ENCODE data around the gene QSOX1.
"Not testable (repeated sequence)": the region's sequence is repeated elsewhere in the genome, so short reads cannot be mapped to it uniquely, and the experiment has no call there.

Gene QSOX1

GRCh38 chr1:180193141-180194047, 38.7 kb downstream of the QSOX1 start:
- DNase-seq, result no peak

GRCh38 chr1:180194048-180194425, 39.4 kb downstream of the QSOX1 start:
- DNase-seq, result no peak

- DNase-seq, result no peak
These were observed 40.0 kb downstream of the QSOX1 start for GRCh38 chr1:180194546-180195207.

GRCh38 chr1:180195401-180195800, 40.7 kb downstream of the QSOX1 start:
- DNase-seq, result no peak

DNA sequence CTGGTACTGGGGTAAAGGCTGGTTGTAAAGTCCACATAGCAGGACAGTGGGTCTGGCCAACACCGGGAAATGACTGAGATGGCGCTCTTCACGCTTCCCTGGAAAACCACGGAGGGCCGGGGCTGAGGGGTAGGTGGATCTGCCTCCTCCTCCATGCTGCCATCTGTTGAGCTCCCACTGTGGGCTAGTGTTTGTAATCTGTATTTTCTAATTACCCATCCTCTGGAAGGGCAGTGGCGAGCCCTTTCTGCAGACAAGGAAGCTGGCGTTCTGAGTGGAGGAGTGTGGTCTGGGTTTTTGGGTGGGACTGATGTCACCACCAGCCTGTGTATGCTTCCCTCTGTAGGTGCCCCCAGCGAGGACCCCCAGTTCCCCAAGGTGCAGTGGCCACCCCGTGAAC, 41.2 kb downstream of the QSOX1 start:
- DNase-seq, result no peak

DNA sequence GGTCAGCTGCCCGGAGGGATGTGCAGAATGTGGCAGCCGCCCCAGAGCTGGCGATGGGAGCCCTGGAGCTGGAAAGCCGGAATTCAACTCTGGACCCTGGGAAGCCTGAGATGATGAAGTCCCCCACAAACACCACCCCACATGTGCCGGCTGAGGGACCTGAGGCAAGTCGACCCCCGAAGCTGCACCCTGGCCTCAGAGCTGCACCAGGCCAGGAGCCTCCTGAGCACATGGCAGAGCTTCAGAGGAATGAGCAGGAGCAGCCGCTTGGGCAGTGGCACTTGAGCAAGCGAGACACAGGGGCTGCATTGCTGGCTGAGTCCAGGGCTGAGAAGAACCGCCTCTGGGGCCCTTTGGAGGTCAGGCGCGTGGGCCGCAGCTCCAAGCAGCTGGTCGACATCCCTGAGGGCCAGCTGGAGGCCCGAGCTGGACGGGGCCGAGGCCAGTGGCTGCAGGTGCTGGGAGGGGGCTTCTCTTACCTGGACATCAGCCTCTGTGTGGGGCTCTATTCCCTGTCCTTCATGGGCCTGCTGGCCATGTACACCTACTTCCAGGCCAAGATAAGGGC, 41.9 kb downstream of the QSOX1 start:
- no peak for DNase-seq

- no peak for DNase-seq
These were observed 42.6 kb downstream of the QSOX1 start for GRCh38 chr1:180197231-180197630.

DNA sequence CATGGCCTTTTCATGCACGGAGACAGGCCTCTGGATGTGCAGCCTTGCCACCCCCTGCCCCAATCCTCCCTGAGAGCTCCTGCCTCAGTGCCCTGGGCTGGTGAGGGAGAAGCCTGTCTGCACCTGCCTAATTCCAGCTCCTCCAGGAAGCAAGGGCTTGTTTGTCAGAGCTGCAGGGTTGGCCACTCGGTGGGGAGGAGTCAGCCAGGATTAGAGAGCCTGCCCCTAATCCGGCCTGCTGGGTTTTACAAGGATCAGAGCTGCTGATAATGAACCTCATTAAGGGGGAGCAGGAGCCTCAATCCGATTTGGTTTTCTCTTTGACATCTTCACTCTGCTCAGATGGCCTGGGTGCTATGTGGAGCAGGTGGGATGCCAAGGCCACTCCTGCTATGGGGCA, 43.5 kb downstream of the QSOX1 start:
- no peak for DNase-seq

DNA sequence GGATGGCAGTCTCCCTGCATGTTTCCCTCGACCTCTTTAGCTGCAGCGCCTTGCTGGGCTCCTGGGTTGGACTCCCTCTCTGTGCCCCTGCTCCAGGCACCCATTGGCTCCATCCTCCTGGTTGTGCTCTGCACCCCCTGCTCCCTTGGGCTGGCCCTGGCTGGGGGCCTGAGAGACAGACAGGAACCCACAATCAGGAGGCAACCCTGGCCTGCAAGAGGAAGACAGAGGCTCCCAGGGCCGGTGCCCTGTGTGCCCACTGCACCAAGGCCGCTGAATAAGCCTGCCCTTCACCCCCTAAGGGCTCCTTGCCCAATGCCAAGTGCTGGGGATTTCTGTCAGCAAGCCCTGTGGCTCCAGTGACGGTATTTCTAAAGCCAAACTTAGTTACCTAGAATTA, 43.9 kb downstream of the QSOX1 start:
- no peak for DNase-seq

GRCh38 chr1:180199018-180199417, 44.3 kb downstream of the QSOX1 start:
- DNase-seq, result no peak

DNA sequence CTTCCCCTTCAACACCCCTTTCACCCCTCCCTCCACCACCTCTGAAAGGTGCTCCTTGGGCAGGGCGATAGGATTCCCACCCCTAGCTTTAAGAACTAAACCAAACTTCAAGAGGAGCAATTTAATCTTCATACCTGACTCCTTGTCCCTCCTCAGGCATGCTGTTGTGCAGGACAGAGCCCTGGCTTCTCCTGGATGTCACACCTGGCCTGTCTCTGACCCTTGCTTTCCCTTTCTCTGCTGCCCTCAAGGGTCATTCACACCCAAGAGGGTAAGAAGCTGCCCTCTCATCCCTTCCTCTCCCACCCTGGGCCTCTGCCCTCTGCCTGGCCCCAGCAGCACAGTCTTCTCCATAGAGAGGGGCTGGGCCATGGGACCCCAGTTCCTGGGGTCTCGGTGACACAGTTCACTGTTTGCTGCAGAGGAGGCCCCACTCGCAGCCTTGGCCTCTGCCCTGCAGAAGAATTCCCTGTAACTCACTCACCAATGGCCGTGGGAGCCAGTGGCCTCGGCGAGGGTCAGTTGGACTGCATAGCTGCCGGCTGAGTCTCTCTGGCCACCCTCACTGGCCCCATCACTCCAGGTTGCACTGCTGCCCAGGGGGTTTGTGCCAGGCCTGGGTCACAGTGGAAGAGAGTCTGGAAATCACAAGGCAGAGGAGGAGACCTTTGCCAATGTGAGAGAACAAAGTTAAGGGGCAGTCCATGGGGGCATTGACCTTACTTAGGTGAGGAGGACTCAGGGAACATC, 47.0 kb downstream of the QSOX1 start:
- no peak for DNase-seq

GRCh38 chr1:180202588-180202987, 47.9 kb downstream of the QSOX1 start:
- DNase-seq, result not testable (repeated sequence)

- no peak for DNase-seq
These were observed 49.6 kb downstream of the QSOX1 start for GRCh38 chr1:180204231-180204630.

DNA sequence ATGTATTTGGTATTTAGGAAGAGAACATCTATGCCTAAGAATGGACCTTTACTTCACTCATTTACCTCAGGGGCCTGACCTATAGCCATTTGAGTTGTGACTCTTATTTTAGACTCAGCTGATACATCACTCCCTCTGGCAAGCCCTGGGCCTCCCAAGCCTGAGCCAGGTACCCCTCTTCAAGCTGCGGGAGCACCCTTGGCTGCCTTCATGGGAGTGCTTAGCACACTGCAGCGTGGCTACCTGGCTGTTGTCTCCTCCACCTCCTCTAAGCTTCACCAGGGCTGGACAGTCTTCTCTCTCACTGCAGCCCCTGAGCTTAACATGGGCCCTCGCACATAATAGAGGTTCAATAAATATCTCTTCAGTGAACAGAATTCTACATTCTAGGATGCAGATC, 51.9 kb downstream of the QSOX1 start:
- no peak for DNase-seq

DNA sequence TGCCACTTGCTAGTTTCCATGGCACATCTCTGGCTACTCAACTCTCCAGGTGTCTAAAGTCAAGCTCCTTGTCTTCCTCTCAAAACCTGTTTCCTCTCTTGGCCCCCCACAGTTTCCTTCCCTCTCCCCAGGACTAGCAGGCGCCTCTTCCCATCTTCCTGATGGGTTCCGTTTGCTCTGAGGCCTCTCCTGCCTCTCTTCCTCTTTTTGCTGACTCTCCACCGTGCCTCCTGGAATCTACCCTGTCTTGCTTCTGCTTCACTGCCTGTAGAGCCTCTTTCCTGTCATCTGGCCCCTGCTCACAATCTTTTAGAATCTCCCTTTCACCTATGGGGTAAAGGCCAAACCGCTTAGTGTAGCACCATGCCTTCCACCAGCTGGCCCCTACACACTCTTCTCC, 53.6 kb downstream of the QSOX1 start:
- DNase-seq, result no peak

GRCh38 chr1:180210008-180210620, 55.4 kb downstream of the QSOX1 start:
- DNase-seq, result no peak

- no peak for DNase-seq
These were observed 56.6 kb downstream of the QSOX1 start for GRCh38 chr1:180211156-180211859.

- no peak for DNase-seq
These were observed 57.2 kb downstream of the QSOX1 start for GRCh38 chr1:180211860-180212229.

DNA sequence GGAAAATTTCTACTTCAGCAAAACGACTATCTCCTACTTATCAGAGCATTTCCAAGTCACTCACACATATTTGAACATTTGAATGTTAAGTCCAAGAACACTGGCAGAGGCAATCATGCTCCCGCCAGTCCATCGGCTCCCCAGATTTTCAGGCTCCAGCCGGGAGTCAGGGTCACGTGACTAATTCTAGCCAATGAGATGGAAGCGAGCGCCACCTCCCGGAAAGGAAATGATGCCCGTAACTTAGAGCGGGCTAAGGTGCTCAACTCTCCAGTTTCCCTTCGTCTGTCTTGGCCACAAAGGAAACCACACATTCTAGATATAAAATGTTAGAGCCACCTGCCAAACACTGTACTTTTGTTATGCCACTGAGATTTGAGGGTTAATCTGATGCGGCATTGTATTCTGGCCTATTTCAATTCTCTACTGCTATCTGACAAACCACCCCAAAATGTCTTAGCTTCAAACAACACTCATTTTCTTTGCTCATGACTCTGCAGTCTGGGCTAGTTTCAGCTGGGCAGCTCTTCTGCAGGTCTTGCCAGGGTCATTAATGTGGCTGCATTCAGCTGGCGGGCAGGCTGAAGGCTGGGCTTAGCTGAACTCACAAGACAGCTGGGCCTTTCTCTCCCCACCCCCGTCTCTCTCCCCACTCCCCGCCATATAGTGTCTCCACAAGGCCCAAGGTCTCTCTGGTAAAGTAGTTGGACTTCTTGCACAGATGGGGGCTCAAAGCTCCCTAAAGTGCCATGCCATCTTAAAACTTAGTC, 58.9 kb downstream of the QSOX1 start:
- peak; percentile 32 for DNase-seq

DNA sequence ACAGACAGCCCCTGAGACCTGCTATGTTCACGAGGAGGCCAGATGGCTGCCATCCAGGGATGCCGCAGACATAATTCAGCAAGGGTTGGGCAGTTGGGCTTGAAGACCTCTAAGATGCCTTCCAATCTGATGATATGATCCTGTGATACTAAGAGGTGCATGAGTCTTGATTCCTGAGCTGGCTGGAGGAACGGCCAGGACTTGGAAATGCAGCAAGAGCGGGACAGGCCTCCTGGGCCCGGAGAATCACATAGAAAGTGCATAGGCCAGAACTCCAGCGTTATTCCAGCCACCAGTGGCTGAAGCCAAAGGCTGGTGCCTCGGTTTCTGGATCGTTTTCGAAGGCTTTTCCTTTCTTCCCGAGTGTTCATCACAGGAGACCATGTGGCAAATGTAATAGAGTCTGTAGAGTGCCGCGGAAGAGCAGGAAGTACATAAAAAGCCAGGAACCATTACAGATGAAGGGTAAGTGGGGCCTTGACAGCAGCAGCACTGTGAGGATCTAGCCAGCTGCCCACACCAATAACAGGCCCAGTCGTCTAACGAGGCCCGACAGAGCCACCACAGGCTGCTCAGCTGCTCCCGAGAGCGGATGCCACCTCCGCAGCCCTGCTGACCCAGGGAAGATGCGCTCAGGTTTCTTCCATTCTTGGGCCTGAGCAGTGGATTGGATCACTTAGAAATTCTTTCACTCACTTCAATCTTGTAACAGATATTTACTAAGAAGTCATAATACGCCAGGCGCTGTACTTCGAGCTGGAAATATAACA, 61.4 kb downstream of the QSOX1 start:
- no peak for DNase-seq

- DNase-seq, result no peak
These were observed 62.3 kb downstream of the QSOX1 start for GRCh38 chr1:180217006-180217405.
